Measurements from ENCODE around the gene NFAM1.

- no peak for TF ChIP-seq CTCF (IDR thresholded peaks at IDR 0.05)
- no peak for TF ChIP-seq POLR2A (IDR thresholded peaks at IDR 0.05)
Measured at GRCh38 chr22:42342426-42343120, 89.6 kb downstream of the NFAM1 start.

All from adrenal gland (tissue), 5 donors.